Endometrial microvascular endothelial cells (primary cell): ENCODE measurements around the gene MR1. TPM values are rescaled to one million over a fixed set of nuclear protein-coding genes. Genes with fewer than 3 reads are reported as not detected.
"Not testable (repeated sequence)": the region's sequence is repeated elsewhere in the genome, so short reads cannot be mapped to it uniquely, and the experiment has no call there.

Source experiments
- in situ Hi-C: cut with HindIII; loops from 2 replicates; pipeline ENCODE4 v1.10.0; 2017; ENCODE audit warnings: low sequenced_read_pairs, low pct_unique_long_range_greater_than_20kb; ENCODE audit errors: inconsistent ontology term
- total RNA-seq: library from RNA; depleted of rRNA; stranded (reverse); fragments of >200 nt; gene quantifications from one replicate; pipeline ENCODE4 v1.2.3, GENCODE V29; 2015; ENCODE audit errors: inconsistent ontology term

MR1 gene
- total RNA-seq, 1 donor from 2014 or later = 13.8 TPM

DNA sequence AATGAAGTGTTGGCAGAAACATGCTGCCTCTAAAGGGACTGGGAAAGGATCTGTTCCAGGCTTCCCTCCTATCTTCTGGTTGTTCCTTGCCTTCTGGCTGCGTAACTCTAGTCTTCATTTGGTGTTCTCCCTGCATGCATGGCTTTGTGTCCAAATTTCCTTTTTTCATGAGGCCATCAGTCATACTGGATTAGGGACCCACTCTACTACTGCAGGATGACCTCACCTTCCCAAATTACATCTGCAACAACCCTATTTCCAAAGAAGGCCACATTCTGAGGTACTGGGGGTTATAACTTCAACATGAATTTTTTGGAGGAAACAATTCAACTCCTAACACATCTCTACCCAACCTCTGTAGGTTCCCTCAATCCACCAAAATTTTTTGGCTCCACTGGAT lies 26.3 kb downstream of the MR1 start:
- in situ Hi-C loops = no loop called here

DNA sequence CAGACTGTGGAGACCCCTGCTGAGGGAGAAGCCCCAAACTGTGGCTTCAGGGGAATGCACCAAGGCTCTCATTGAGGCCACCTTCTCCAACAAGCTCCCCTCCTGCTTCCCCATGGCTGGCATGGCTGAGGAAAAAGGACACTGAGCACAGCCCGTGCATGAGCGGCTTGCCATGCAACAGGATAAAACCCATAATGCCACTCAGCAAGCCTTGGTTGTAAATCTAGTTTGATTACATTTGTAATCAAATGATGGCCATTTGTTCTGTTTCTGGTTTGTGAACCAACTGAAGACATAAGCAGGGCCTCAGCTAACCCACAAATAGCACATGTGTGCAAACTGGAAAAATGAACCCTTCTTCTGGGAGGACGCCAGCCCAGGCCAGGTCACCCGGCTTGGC lies 27.2 kb downstream of the MR1 start:
- in situ Hi-C loops = not testable (repeated sequence)

DNA sequence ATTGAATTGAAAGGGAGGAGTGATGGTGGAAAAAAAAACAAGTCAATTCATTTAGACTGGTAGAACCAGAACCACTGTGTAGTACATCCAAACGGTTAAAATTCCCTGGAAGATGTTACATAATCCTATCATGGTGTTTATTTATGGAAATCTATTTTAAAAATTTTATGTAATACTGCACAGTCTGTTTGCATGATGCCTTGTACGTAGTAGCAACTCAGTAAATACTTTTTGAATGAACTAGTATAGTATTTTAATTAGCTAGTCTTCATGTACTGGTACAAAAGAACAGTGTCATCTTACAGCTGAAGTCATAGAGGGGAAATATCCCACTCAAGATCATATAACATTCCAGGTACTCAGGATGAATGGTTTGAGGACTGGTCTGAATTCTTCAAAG lies 27.7 kb downstream of the MR1 start:
- in situ Hi-C loops = no loop called here

DNA sequence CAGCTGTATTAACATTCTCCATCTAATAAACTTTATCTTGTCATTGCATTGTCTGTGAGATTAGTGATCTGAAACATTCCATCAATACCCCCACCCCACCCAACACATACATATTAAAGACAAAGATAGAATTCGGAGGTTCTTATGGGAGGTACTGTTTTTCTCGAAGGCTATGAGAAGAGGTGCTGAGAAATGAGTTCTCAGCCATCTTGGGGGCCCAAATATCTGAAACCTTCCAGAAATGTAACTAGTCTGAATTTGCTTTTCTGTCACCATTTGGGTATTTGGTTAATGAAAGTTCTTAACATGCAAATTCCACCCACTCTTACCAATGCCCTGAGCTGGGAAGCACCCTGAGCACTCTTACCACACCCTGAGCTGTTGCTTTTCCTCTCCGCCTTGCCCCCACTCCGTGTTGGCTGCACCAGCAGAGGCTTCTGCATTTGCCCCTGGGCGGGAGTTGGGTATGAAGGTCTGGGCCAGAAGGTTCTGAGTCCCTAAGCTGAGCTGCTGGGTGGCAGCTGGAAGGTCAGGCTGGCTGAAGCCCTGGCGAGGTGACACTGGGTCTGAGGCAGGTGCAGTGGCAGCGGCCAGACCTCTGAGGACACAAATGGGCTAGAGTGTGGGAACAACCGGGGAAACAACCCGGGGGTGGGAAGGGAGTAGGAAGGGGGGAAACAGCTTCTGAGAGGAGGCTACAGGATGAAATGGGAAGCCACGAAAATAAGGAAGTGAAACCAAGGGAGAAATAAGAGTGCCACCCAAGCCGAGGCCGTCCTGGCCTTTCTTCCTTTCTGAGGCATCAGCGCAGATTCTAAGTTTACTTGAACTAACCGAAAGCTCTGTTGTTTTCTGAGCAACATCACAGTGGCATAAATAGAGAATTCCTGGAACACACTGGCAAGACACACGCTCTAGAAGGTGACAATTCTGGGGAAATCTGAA lies 28.4 kb downstream of the MR1 start:
- in situ Hi-C loops = no loop called here

DNA sequence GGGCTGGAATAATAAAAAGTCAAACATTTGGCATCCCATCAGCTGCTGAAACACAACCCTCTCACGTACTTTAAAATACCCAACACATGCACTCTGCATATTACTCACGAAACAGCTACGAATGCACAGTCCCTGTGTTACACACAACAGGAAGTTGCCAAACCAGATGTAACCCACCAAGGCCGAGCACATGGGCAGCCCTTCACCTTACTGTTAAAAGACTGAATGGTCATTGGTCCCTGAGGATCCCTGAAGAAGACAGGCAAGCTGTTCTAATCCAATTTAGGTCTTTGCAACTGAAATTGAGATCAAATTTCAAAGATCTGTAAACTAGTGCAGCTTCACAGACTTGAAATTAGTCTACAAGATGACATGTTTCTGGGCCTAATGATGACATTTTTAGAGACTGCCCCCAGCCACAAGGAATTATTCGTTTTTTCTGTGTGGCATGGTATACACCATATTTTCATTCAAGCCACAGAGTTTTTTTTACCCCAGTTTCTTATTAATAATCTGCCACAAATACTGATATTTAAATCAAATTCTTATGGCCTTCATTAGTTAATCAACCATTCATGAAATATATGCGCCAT lies 29.1 kb downstream of the MR1 start:
- in situ Hi-C loops = no loop called here

DNA sequence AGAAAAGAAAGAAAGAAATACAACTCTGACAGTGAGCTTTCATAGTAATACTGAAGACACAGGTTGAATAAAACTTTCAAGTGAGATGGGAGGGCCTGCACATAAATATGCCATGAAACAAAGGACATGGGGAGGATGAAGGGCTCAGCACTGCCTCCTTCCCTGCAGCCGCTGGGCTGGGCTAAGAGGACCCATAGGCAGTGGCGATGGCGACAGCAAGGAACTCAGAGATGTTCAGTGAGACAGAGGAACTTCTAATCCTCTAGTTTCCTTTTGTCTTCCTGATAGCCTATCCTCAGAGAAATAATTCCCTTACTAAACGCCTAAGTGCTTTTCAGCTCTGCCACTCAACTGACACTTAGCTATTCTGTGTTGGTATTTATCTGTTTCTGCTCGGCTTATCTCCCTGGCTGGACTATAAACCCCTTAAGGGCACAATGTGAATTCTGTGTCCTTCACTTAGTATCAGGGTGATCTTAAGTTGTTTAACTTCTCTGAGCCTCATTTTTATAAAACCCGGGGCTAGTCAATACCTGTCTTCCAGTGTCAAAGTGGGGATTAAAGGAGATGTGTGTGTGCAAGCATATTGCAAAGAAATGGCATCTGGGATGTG lies 30.3 kb downstream of the MR1 start:
- in situ Hi-C loops = no loop called here

DNA sequence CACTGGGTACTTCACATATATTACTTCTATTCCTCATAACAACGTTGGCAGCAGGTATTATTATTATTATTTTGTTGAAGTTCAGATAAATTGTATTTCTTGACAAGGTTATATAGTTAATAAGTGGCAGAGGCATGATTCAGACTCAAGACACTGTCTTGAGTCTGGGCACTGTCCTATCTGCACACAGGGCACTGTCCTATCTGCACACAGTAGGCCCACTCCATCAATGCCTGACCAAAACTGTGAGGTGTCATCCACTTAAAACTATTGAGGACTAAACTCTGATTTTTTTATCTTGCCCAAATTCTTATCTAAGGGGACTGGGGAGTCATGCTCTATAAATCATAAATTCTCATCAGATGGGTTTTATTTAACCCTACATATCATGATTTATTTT lies 30.9 kb downstream of the MR1 start:
- in situ Hi-C loops = no loop called here

DNA sequence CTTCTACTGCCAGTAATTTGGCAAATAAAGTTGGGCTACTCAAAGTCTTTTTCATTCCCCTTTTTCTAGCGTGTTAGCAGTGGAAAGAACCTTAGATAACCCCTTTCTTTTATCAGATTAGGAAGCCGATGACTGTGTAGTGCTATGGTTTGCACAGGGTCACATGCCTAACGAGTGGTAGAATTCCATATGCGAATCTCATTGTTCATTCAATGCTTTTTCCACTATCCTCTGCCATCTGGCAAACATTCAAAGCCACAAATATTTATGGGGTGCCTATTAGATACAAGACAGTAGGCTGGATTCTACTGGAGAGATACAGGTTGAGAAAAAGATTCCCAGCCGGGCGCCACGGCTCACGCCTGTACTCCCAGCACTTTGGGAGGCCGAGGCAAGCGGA lies 39.9 kb downstream of the MR1 start:
- in situ Hi-C loops = no loop called here

DNA sequence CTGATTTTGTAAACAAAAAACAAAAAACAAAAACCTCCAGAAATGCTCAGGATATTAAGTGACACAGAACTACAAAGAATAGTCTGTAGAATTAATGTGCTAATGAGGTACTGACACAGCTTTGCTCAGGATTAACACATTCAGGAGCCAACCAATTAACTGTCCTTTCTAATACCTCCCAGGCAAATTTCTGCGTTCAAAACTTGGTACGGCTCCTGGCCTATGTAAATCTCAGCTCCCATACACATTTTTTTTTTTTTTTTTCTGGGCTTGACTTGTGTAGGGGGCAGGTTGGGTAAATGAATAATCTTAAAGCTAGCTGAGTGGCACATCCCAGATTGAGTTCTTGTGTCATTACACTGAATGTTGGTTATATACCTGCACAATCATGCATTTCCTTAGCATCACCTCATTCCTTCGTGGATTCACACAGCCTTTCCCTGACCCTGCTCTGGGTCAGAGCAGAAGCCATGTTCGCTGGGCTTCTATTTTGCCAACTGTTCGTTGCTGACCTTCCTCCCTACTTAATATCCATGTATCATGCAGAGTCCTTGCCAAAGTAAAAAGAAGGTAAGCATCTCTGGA lies 42.1 kb downstream of the MR1 start:
- in situ Hi-C loops = no loop called here

DNA sequence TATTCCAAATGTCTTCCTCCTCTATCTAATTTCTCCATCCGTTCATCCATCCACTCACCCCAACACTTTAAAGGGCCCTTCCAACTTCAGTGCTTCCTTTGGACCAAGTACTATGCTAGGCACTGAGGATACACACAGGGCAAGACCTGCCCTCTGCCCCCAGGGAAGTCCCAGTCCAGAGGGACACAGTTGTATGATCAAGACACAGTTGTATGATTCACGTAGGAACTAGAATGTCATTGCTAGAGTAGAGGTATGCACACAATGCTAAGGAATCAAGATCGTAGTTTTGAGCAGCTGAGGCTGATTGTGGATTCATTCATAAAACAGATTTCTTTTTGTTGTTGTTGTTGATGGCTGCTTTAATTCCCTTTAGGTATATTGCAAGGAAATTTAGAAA lies 43.1 kb downstream of the MR1 start:
- in situ Hi-C loops = no loop called here

DNA sequence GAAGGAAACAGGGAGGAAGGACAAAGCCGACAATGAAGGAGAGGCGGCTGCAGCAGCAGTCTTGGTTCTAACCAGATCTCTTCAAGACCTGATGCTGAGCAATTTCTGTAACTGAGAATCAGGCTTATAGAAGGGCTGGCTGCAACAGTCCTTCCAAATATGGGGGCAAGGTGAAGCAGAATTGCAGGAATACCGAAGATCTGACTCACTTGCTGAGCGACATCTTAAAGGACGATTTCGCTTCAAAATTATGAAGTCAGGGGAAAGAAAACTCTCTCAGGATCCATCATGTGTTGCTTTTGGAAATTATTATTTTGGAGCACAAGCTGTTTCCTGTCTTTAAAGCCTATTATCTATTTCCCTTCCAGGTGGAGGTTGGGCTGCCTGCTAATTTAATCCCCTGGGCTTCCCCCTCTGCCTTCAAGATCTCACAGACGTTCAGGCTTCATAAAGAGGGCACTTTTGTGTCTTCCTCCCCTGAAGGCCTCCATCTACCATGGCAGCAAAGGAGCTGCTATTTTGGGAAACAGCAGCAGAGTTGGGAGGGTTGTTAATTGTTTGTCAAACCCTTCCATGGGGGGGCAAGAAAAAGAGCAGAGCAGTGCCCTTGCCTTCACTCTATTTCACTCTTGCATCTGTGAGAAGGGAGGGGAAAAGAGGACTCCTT lies 43.9 kb downstream of the MR1 start:
- in situ Hi-C loops = no loop called here

DNA sequence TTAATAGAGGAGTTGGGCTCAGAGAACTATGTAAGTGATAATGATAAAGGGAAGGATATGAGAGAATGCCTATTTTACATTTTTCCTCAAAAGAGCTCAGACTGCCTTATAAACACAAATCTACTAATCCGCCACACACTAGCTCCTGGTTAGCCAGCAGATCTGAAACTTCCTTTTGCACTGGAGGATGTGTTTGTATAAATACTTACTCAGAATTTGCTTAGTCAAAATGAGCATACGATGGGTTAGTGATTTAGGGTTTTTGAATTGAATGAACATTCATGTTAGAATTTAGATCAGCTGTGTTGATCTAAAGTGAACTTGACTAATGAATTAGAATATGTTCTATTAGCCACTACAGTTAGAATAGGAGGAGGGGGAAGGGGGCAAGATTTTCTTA lies 45.6 kb downstream of the MR1 start:
- in situ Hi-C loops = no loop called here

DNA sequence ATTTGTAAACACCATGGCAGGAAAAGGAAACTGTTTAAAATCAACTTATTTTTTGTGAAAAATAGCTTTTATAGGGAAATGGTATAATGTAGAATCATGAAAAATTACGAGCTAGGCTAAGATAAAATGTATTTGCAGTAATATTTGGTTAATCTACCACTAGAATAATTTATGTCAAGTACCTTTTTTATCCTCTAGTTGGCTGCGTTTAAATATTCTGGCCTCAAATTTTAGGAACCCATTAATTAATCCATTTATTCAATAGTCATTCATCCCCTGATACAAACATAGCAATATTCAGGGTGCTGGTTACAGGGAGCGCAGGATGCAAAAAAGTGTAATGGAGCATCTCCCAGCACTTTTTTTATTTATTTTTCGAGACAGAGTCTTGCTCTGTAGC lies 46.1 kb downstream of the MR1 start:
- in situ Hi-C loops = no loop called here

DNA sequence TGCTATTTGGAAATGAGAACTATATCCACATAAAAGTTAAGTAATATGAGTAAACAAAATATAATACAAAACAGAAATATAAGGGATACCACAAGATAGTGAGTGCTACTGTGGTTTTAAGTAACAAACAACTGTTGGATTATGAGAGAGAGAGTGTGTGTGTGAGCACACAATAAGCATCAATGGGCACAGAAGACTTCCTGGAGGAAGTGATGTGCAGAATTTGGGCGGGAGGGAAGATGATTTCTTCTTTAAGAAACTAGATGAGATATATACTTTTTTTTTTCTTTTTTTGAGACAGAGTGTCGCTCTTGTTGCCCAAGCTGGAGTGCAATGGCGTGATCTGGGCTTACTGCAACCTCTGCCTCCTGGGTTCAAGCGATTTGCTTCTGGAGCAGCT lies 46.8 kb downstream of the MR1 start:
- in situ Hi-C loops = no loop called here

DNA sequence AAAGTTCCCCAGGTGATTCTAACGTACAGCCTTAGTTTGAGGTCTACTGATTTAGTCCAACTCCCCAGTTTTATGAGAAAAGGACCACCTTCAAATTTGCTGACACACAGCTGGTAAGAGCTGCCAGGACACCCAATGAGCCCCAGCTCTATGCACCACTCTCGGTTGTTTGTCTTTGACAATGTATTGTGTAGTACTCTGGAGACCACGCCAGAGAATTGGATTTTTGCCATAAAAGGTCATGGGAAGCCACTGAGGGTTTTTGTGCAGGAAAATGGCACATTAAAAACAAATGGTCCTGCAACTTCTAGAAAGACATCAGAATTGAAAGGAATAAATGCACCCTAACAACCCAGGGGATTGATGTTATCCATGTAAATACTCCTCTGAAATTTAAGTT lies 47.6 kb downstream of the MR1 start:
- in situ Hi-C loops = no loop called here

DNA sequence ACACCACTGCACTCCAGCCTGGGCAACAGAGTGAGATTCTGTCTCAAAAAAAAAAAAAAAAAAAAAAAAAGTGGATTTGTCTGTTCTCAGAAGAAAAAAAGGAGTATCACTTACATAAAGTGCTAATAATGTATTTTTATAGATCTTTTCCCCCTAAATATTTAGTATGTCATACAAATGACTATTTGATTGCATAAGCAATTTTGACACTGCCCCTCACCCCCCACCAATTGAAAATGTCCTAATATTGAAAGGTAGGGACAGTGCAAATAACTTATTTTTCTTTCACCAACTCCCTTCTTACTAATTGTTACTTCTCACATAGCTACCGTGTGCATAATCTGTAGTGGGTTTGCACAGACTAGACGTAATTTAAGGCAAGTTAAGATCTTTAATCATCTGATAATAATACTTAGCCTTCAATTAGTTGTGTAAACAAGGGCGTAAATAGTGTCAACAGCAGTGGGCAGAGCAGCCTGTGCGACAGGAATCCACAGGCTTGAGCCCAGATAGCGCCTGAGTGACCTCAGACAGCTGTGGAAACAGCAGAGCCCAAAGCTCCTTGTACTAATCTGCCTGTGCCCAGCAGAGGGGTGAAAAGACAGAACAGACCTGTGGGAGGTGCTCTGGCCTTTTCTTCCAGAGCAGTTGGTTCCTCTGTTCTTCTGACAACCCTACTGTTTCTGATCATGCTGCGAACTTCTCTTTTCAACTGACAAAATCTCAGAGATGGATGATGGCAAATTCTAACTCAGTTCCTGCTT lies 50.2 kb downstream of the MR1 start:
- in situ Hi-C loops = no loop called here

DNA sequence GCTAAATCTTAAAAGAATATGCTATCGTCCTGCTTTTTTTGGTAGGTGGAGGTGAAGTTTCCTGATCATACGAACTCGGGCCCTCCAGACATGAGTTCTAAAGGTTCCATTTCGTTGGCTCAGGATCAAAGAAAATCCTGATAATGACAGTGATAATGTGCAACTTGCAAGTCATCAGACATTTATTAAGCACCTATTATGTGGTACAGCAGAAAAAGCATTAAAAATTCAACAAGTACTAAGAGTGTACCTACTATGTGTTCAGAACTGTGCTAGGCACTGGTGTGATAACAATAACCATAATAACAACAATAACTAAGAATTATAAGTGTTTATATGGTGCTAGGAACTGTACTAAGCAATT lies 50.8 kb downstream of the MR1 start:
- in situ Hi-C loops = no loop called here

DNA sequence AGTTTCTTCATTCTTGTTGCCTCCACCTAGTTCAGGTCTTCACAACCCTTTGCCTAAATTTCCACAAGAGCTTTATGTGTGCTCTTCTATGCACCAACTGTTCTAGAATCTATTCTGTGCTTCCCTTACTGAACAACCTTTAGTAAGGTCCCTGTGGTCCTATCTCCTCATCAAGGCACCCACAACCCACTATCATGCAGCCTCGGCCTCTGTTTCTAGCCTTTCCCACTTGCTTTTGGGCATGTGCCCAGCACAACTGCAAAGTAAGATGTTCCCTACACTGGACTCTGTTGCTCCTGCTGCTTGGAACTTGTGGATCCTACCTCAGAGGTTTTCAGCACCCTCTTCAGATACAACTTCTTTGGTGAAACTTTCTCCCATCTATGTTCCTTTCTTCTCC lies 52.3 kb downstream of the MR1 start:
- in situ Hi-C loops = no loop called here

DNA sequence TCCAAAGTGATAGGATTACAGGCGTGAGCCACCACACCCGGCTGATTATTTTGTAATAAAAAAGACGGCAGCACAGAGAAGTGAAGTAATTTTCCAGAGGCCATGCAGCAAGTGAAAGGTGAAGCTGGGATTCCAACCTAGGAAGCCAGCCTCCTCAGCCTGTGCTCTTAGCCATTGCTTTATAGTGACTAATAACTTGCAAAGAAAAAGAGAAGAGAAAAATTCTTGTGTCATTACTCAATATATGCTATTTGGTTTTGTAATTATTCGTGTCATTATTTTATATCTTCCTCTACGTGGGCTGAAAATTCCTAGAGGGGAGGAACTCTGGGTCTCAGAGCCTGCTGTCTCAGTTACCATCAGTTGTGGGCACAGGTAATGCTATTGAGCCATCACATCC lies 53.1 kb downstream of the MR1 start:
- in situ Hi-C loops = no loop called here
